GM12864 (cell line): ENCODE results near the gene CYB561A3.

Experiments used
- DNase-seq: peaks from one replicate; pipeline ENCODE4 v3.0.0-alpha.2; 2011; ENCODE audit warnings: low read depth
- H3K4me3 ChIP-seq: 2 replicates; pipeline ENCODE4 v1.5.1; 2011; ENCODE audit warnings: mild to moderate bottlenecking, low read depth, low read length, control low read depth
- TF ChIP-seq, protein P1 (sequence below): IDR thresholded peaks from 2 replicates; pipeline ENCODE4 v1.5.1; 2011; ENCODE audit warnings: low read depth, mild to moderate bottlenecking, moderate library complexity, low read length, control low read depth, inconsistent platforms; ENCODE audit errors: missing control alignments

CYB561A3 gene

DNA sequence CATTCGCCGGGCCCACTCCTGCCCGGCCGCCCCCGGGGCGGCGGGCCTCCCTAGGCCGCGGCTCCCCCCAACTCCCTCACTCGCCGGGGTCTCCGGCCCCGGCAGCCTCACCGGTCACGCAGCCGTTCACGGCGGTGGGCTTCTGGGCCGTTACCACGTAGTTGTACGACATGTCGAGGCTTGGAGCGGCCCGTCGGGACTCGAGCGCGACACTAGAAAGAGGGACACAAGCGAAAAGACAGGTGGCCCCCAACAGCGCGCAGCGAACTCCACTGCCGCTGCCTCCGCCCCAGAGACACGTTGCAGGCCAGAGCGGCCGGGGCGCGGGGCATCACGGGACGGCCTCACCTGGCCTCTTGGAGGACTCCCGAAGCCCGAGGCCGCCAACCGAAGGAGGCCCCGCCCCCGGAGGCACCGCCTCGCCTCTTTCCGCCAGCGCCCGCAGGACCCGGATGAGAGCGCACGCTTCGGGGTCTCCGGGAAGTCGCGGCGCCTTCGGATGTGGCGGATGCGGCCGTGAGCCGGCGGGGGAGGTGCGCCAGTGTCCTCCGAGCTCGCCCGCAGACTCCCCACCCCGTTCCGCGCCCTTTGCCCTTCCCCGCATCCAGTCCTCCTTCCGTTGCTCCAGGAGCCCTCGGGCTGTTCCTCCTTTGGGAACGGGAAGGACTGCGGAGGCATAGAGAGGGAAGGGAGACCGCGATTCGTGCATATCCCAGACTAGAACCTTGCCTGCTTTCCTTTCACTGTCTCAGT is 28.7 kb downstream of the CYB561A3 start, which contains the start of the genes DDB1 and TKFC:
Gene DDB1, minus strand, starts transcription at position 309 of the 753 bp plus-strand sequence. Its CDS starts 137 bp downstream, at position 172.
Gene TKFC, plus strand, starts transcription at position 432 of the 753 bp plus-strand sequence. CDS start 1,501 bp downstream, outside the sequence.
- peak within 1 kb of the TSS; percentile 72 for H3K4me3 ChIP-seq
- TF ChIP-seq, protein P1, sequence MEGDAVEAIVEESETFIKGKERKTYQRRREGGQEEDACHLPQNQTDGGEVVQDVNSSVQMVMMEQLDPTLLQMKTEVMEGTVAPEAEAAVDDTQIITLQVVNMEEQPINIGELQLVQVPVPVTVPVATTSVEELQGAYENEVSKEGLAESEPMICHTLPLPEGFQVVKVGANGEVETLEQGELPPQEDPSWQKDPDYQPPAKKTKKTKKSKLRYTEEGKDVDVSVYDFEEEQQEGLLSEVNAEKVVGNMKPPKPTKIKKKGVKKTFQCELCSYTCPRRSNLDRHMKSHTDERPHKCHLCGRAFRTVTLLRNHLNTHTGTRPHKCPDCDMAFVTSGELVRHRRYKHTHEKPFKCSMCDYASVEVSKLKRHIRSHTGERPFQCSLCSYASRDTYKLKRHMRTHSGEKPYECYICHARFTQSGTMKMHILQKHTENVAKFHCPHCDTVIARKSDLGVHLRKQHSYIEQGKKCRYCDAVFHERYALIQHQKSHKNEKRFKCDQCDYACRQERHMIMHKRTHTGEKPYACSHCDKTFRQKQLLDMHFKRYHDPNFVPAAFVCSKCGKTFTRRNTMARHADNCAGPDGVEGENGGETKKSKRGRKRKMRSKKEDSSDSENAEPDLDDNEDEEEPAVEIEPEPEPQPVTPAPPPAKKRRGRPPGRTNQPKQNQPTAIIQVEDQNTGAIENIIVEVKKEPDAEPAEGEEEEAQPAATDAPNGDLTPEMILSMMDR: no peak
- DNase-seq: peak; percentile 69

DNA sequence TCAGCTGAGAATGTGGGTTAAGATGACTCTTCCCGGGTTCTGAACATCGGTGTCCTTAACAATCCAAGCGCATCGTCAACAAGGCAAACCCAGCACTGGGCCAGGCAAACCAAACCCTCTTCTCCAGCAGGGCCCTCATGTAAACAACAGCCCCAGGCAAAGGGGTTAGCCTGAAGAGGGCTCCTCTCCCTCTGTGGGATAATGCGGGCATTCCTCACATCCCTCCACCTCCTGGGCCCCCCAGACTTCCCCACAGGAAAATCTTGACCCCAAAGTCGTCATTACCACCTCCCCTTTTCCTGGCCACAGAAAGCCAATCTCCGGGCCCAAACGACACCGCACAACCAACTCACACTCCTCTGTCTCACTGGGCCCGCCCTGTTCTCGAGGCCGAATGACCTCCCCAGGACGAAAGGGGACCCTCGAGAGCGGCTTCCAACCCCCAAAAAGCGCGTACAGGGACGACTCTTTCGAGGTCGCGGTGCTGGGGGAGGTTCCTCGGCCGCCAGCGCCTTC is 29.3 kb downstream of the CYB561A3 start:
- peak overlapping the region; percentile 72 for H3K4me3 ChIP-seq
- DNase-seq: no peak
- TF ChIP-seq, protein P1: no peak

DNA sequence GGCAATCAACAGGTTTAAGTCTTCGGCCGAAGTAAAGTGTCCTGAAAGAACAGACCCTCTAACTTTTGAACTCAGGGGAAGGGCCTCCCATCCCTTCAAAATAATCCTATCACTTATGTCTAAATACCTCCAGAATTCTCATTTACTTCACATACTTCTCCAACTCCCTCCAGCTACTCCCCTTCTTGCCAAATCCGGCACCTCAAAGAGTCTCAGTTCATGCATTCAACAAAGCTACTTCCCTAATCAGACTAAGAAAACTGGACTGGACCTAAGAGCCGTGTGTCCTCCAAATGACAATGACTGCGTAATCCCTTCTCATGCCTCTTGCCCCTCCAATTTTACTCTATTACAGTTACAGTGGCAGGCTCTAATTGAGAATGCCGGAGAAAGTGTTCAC is 30.0 kb downstream of the CYB561A3 start:
- TF ChIP-seq, protein P1: no peak
- H3K4me3 ChIP-seq: peak overlapping the region; percentile 72
- no peak for DNase-seq

DNA sequence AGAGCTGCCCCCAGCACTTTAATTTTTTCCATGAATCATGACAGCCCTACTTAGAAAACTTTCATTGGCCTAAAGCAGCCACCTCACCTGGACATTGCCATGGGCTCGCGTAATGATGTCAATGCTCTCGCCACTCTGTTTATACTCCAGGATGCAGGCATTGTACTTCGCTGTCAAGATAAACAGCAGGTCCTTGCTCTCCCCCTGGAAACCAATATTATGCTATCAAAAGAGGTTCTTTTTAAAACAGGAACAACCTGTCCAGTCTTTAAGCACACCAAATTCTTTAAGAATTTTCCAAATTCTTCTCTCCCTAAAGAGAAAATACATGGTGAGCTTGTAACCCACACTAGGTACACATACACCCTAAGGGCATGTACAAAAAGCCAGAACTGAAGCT is 31.8 kb downstream of the CYB561A3 start:
- DNase-seq: no peak
- H3K4me3 ChIP-seq: no peak overlapping the region
- TF ChIP-seq, protein P1: no peak

DNA sequence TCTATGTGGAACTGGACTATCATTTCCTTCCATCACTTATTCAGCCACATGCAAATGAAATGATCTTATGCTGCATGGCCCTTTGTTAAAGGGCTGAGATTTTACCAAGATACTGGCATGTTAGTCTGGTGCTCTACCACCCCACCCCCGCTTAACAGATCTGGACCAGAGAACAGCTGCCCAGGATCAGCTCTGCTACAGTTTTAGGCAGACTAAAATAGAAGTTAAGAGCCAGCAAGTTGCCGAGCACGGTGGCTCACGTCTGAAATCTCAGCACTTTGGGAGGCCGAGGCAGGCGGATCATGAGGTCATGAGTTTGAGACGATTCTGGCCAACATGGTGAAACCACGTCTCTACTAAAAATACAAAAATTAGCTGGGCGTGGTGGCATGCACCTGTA is 33.3 kb downstream of the CYB561A3 start:
- no peak for DNase-seq
- TF ChIP-seq, protein P1: no peak
- H3K4me3 ChIP-seq: no peak overlapping the region

DNA sequence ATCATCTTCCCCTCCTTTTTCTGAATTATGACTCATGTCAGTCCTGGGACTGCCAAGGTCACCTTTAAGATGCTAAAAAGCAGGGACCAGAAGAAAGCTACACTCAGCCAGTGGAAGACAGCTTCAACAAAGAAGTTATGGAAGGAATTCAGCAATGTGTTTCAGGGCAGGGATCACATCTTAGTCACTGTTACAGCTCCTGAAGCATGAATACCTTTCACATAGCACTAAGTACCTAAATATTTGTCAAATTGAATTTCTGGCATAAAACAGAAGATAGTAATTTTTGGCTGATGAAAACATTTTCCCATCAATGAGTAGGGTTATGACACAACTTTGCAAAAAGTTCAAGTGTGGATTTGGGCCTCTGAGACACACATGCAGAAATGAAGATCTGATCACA is 34.0 kb downstream of the CYB561A3 start:
- no peak for DNase-seq
- TF ChIP-seq, protein P1: no peak

More for the DNA sequence above, 34.0 kb downstream of the CYB561A3 start:
- no peak overlapping the region for H3K4me3 ChIP-seq
